Heart left ventricle (tissue), 16 donors: ENCODE measurements around the gene WASL. TPM values are rescaled to one million over a fixed set of nuclear protein-coding genes. Genes with fewer than 3 reads are reported as not detected.
"Not testable (repeated sequence)": the region's sequence is repeated elsewhere in the genome, so short reads cannot be mapped to it uniquely, and the experiment has no call there.

ENCODE experiments used
- ATAC-seq, 4 donors: fragments of 200-7000 bp; cut with Tn5 transposase; one replicate each; pipeline ENCODE4 v1.9.1; 2020 to 2022; ENCODE audit warnings: moderate library complexity in 4 of 4, mild to moderate bottlenecking in 3 of 4, moderate number of reproducible peaks in 1 of 4
- DNase-seq, 5 donors: peaks; one replicate each; pipeline ENCODE4 v3.0.0-alpha.2; 2020
- H3K27ac ChIP-seq, 12 donors: fragments of 200-600 bp; sonication (generic) in 4 of 12; one replicate each; pipeline versions ENCODE4 v1.5.0 to v1.8.0; 2016 to 2022; ENCODE audit warnings: mild to moderate bottlenecking in 2 of 12
- H3K27me3 ChIP-seq, 9 donors: fragments of 200-600 bp; sonication (generic) in 2 of 9; one replicate each; pipeline versions ENCODE4 v1.5.1 to v1.8.0; 2016 to 2022; ENCODE audit warnings: mild to moderate bottlenecking in 3 of 9
- H3K36me3 ChIP-seq, 9 donors: fragments of 200-600 bp; sonication (generic) in 2 of 9; one replicate each; pipeline versions ENCODE4 v1.5.0 to v1.8.0; 2018 to 2022; ENCODE audit warnings: mild to moderate bottlenecking in 2 of 9
- H3K4me1 ChIP-seq, 12 donors: fragments of 200-600 bp; sonication (generic) in 4 of 12; one replicate each; pipeline versions ENCODE4 v1.5.0 to v1.8.0; 2016 to 2022; ENCODE audit warnings: mild to moderate bottlenecking in 3 of 12
- H3K4me3 ChIP-seq, 12 donors: fragments of 200-600 bp; sonication (generic) in 4 of 12; one replicate each; pipeline versions ENCODE4 v1.5.0 to v1.8.0; 2017 to 2022; ENCODE audit warnings: mild to moderate bottlenecking in 9 of 12, moderate library complexity in 4 of 12
- H3K9me3 ChIP-seq, 12 donors: fragments of 200-600 bp; sonication (generic) in 4 of 12; one replicate each; pipeline versions ENCODE4 v1.5.0 to v1.8.0; 2016 to 2022; ENCODE audit warnings: mild to moderate bottlenecking in 1 of 12
- CTCF ChIP-seq, 12 donors: fragments of 200-600 bp; sonication (generic) in 4 of 12; IDR thresholded peaks; one replicate each; pipeline versions ENCODE4 v1.5.0 to v1.8.0; 2018 to 2022; ENCODE audit warnings: antibody characterized with exemption in 12 of 12, mild to moderate bottlenecking in 5 of 12
- POLR2A ChIP-seq, 2 donors: fragments of 450-650 bp; IDR thresholded peaks; one replicate each; pipeline ENCODE4 v1.6.1; 2017; ENCODE audit warnings: antibody characterized with exemption in 2 of 2, mild to moderate bottlenecking in 2 of 2, moderate library complexity in 2 of 2
- WGBS, 4 donors: extraction: QIAGEN DNeasy Blood & Tissue Kit in 2 of 4; methylation state at CpG; one replicate each; pipeline versions ENCODE4 v1.1.5 to v1.1.7; 2013 to 2018; 5-methylcytosine and 5-hydroxymethylcytosine counted together
- intact Hi-C, 10 donors: fragments of 100-400 bp; cut with DNase I; formaldehyde crosslinking; loops; one replicate each; pipeline versions ENCODE4 v1.11.1 to v1.14.2; 2022
- polyA plus RNA-seq, 2 donors: library from polyadenylated mRNA; stranded (reverse); fragments of 200-250 nt; gene quantifications; one replicate each; pipeline ENCODE4 v1.2.3, GENCODE V29; 2013
- total RNA-seq, 9 donors: library from RNA; depleted of rRNA in 2 of 9; stranded (reverse); fragments of >200 nt in 2 of 9; fragmentation: NEBNext Ultra II Directional in 3 of 9; extraction: Animal tissue kit (Norgen Biotek cat#: 25700) in 3 of 9; gene quantifications; one replicate each; pipeline versions ENCODE4 v1.1.0 to v1.2.4, GENCODE V29; 2016 to 2023
- donor health status: ischemic (EF 13 %, LVEDD 7.1; RV severe dilation, severe dysfunction).
- donor health status: healthy with polysubstance abuse.
- donor health status: DM: no; HTN: yes; CAD: no.
- donor health status: DM: no; HTN: no; CAD: no.
- donor health status: ischemic (EF 25% LVEDD 6.9; RV normal size, moderate dysfunction).
- donor health status: ischemic (EF 25% LVEDD 5.7; RV mildly dilated, moderate dysfunction).
- donor health status: healthy.
- donor health status: DM: yes; HTN: yes; CAD: no.
- donor health status: ischemic (EF 35%, LVEDD 5.7; RV mildly dilated, moderate dysfunction).
- donor health status: nonischemic (EF 11% LVEDD 7.7; RV severe dilation, severe dysfunction).
- donor health status: DM: yes; HTN: yes; CAD: no.
- donor health status: PGD.
- donor health status: ischemic (EF 29% LVEDD 5.4; RV normal size, mild dysfunction).
- donor health status: nonischemic (EF 23%, LVEDD 6.1; RV moderate dilation, normal function).

Gene WASL
- total and polyA plus RNA-seq, 11 donors, result 11.2 to 30.3 (median 23.3) TPM

GRCh38 chr7:123744416-123744815, 4.4 kb downstream of the WASL start:
- 53 to 68% (median 58%) methylated on average over 1 of the region's 1 CpG for WGBS, 4 donors
- Histone ChIP-seq H3K4me1 (peaks cover 0 to 73% (median 51%) of the 10 kb centered on the region in 12 donors), H3K9me3 (no peaks in the 10 kb centered on the region), H3K27ac (no peak overlapping the region), H3K36me3 (no peaks in the 10 kb centered on the region), H3K4me3 (no peak overlapping the region), H3K27me3 (no peaks in the 10 kb centered on the region)
- DNase-seq, result no peak
- TF ChIP-seq CTCF (IDR thresholded peaks at IDR 0.05) (no peak), POLR2A (IDR thresholded peaks at IDR 0.05) (no peak)
- no peak for ATAC-seq
- intact Hi-C loops, result loop anchor here in 2 of 10 donors (10.0 kb wide), 2 partner anchors 50 to 190 kb away; partner anchors contain the start of gene NDUFA5 (in 1 of the 2)

GRCh38 chr7:123741940-123742339, 6.9 kb downstream of the WASL start:
- Histone ChIP-seq H3K36me3 (no peaks in the 10 kb centered on the region), H3K4me1 (peaks cover 0 to 81% (median 47%) of the 10 kb centered on the region in 12 donors), H3K27ac (no peak overlapping the region), H3K27me3 (no peaks in the 10 kb centered on the region), H3K4me3 (no peak overlapping the region), H3K9me3 (peaks cover 0 to 5% (median 0%) of the 10 kb centered on the region in 12 donors)
- TF ChIP-seq CTCF (IDR thresholded peaks at IDR 0.05), result no peak
- no peak for TF ChIP-seq POLR2A (IDR thresholded peaks at IDR 0.05)
- intact Hi-C loops, result loop anchor here in 2 of 10 donors (10.0 kb wide), 2 partner anchors 47 to 187 kb away; partner anchors contain the start of gene NDUFA5 (in 1 of the 2)
- DNase-seq, result no peak
- no peak for ATAC-seq

- TF ChIP-seq CTCF (IDR thresholded peaks at IDR 0.05) (no peak), POLR2A (IDR thresholded peaks at IDR 0.05) (no peak)
- 96 to 98% (median 97%) methylated on average over 2 of the region's 2 CpGs for WGBS, 4 donors
- H3K9me3 ChIP-seq, result peaks cover 0 to 32% (median 12%) of the 10 kb centered on the region in 12 donors
- H3K4me3 ChIP-seq, result no peak overlapping the region
- no peak for DNase-seq
- intact Hi-C loops, result no loop called here
- no peaks in the 10 kb centered on the region for H3K36me3 ChIP-seq
- no peak overlapping the region for H3K27ac ChIP-seq
- ATAC-seq, result no peak
- H3K27me3 ChIP-seq, result no peaks in the 10 kb centered on the region
- H3K4me1 ChIP-seq, result peaks cover 0 to 53% (median 19%) of the 10 kb centered on the region in 12 donors
These were observed 10.0 kb downstream of the WASL start for GRCh38 chr7:123738808-123739207.

- Histone ChIP-seq H3K36me3 (no peaks in the 10 kb centered on the region), H3K9me3 (peaks cover 0 to 36% (median 12%) of the 10 kb centered on the region in 12 donors), H3K4me1 (peaks cover 0 to 49% (median 17%) of the 10 kb centered on the region in 12 donors), H3K27ac (no peak overlapping the region), H3K27me3 (no peaks in the 10 kb centered on the region), H3K4me3 (no peak overlapping the region)
- DNase-seq (no peak), ATAC-seq (peak in 1 of 4 donors; percentile 20)
- WGBS, 4 donors, result 70 to 79% (median 75%) methylated on average over 3 of the region's 3 CpGs
- TF ChIP-seq POLR2A (IDR thresholded peaks at IDR 0.05) (no peak), CTCF (IDR thresholded peaks at IDR 0.05) (no peak)
- intact Hi-C loops, result no loop called here
These were observed 10.4 kb downstream of the WASL start for GRCh38 chr7:123738356-123738755.

GRCh38 chr7:123737168-123737674, 11.6 kb downstream of the WASL start:
- WGBS, 4 donors, result 92 to 97% (median 94%) methylated on average over 10 of the region's 10 CpGs
- H3K4me3 ChIP-seq, intact Hi-C loops, H3K27me3 ChIP-seq, DNase-seq, H3K27ac ChIP-seq, ATAC-seq, H3K36me3 ChIP-seq: not testable (repeated sequence)
- Histone ChIP-seq H3K4me1 (peaks cover 0 to 37% (median 9%) of the 10 kb centered on the region in 12 donors), H3K9me3 (peaks cover 0 to 47% (median 12%) of the 10 kb centered on the region in 12 donors)
